A673 (cell line): ENCODE measurements around the gene DIP2B. TPM values are rescaled to one million over a fixed set of nuclear protein-coding genes. Genes with fewer than 3 reads are reported as not detected.

ENCODE experiments used
- BruUV-seq: library from RNA; stranded (reverse); fragments of 400-500 nt; replicated peaks from 2 replicates; lab custom pipeline; 2021; lab: Mats Ljungman, UMichigan
- CTCF ChIA-PET: fragments of 300-600 bp; sonication (Branson Sonifier 250); formaldehyde crosslinking; loops from one replicate; lab custom pipeline; 2022; ENCODE audit warnings: antibody characterized with exemption; lab: Charles Lee
- POLR2A ChIA-PET: fragments of 300-600 bp; sonication (Branson Sonifier 250); formaldehyde crosslinking; loops from one replicate; lab custom pipeline; 2022; ENCODE audit warnings: antibody characterized with exemption; ENCODE audit not compliant: low non-redundant PET; lab: Charles Lee
- DNase-seq: peaks from one replicate; pipeline ENCODE4 v3.0.0-alpha.2; 2015; ENCODE audit warnings: low spot score
- H3K27ac ChIP-seq: fragments of 200-600 bp; sonication (generic); 2 replicates; pipeline ENCODE4 v1.5.1; 2016; ENCODE audit warnings: mixed run types, low read depth, mild to moderate bottlenecking, mixed read lengths, antibody characterized with exemption, low read length; ENCODE audit not compliant: poor library complexity, severe bottlenecking
- H3K27me3 ChIP-seq: fragments of 200-600 bp; sonication (generic); replicated peaks from 2 replicates; pipeline ENCODE4 v1.6.1; 2017; ENCODE audit warnings: mixed run types, low read depth, mild to moderate bottlenecking, mixed read lengths, antibody characterized with exemption, low read length; ENCODE audit not compliant: insufficient read depth, poor library complexity
- H3K36me3 ChIP-seq: fragments of 200-600 bp; sonication (generic); 2 replicates; pipeline ENCODE4 v1.6.1; 2016; ENCODE audit warnings: mixed run types, mild to moderate bottlenecking, mixed read lengths, antibody characterized with exemption, low read length; ENCODE audit not compliant: insufficient read depth, poor library complexity, severe bottlenecking
- H3K4me1 ChIP-seq: fragments of 200-600 bp; sonication (generic); 2 replicates; pipeline ENCODE4 v1.6.1; 2017; ENCODE audit warnings: mixed run types, mild to moderate bottlenecking, mixed read lengths, antibody characterized with exemption, low read length; ENCODE audit not compliant: insufficient read depth, poor library complexity, severe bottlenecking
- H3K4me3 ChIP-seq: fragments of 200-600 bp; sonication (generic); 2 replicates; pipeline ENCODE4 v1.5.1; 2016; ENCODE audit warnings: low read depth, mixed run types, mild to moderate bottlenecking, mixed read lengths, low read length; ENCODE audit not compliant: poor library complexity, severe bottlenecking
- H3K9me3 ChIP-seq: fragments of 200-600 bp; sonication (generic); 2 replicates; pipeline ENCODE4 v1.6.1; 2016; ENCODE audit warnings: mixed run types, low read depth, mild to moderate bottlenecking, mixed read lengths, antibody characterized with exemption, low read length; ENCODE audit not compliant: poor library complexity, severe bottlenecking
- CTCF ChIP-seq: fragments of 300-800, 200-600 bp; sonication (generic); conservative IDR thresholded peaks from 2 replicates; pipeline ENCODE4 v1.5.1; 2017; ENCODE audit warnings: low read depth, mild to moderate bottlenecking, antibody characterized with exemption, low read length, moderate library complexity, mixed read lengths
- EZH2 ChIP-seq: fragments of 200-600 bp; sonication (generic); IDR thresholded peaks from 2 replicates; pipeline ENCODE4 v1.6.1; 2017; ENCODE audit warnings: borderline replicate concordance, low read depth, mild to moderate bottlenecking, mixed read lengths, antibody characterized with exemption, low read length; ENCODE audit not compliant: poor library complexity, severe bottlenecking
- intact Hi-C: fragments of 100-400 bp; cut with micrococcal nuclease; formaldehyde crosslinking; loops from one replicate; pipeline ENCODE4 v1.10.0; 2022; ENCODE audit not compliant: unreplicated experiment
- total RNA-seq: library from RNA; stranded (reverse); gene quantifications from 2 replicates; pipeline ENCODE4 v1.2.3, GENCODE V29; 2021

The DIP2B gene
- total RNA-seq, 1 experiment from 2014 or later: 40.5 TPM

GRCh38 chr12:50620978-50621360, 116.2 kb downstream of the DIP2B start:
- Histone ChIP-seq H3K9me3 (no peaks in the 10 kb centered on the region), H3K4me3 (no peak overlapping the region), H3K36me3 (no peaks in the 10 kb centered on the region), H3K4me1 (peaks cover 72% of the 10 kb centered on the region), H3K27ac (peak overlapping the region; percentile 76), H3K27me3 (no peaks in the 10 kb centered on the region)
- ChIA-PET CTCF (no interaction called here), POLR2A (interaction anchor here (0.6 kb wide), 1 partner anchor 81 kb away, joined by 12 read pairs; no protein-coding TSS in a partner anchor)
- intact Hi-C loops: no loop called here
- BruUV-seq: no TSS peak
- no peak for DNase-seq
- no peak for TF ChIP-seq EZH2
- no peak for TF ChIP-seq CTCF

DNA sequence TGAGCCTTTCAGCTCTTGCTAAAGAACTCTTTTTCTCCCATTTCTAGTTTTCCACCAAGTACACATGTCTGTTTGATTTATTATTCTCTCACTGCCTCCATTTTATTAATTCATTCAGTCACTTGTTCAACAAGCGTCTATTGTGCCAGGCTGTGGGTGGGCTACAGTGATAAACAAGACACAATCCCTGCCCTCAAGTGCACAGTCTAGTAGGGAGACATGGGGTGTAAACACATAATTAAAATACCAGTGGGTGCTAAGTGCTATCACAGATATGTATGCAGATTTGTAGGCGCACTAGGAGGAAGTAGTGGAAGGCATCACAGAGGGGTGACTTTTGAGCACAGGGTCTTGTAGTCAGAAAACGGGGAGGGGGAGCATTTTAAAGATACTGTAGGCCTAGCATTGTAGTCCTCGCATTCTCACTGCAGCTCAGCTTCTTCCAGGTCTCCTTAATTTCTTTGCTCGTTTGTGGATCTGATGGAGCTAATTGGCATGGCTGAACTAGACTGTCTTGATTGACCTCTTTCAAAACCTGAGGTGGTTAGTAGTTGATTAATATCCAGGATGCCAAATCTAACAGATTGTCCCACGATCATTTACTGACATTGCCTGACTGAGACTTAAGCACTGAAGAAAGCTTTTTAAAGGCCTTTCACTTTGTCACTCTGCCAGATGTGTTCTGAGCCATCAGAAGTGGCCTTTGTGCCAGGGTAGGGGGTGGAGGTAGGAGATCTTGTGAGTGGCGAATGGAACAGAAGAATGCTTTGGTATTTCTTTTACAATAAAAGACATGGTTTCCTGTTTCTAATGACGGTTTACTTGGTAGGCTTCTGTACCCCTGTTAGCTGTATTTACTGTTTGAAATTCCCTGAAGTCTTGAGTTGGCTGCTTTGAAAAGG, 116.9 kb downstream of the DIP2B start:
- Histone ChIP-seq H3K36me3 (no peaks in the 10 kb centered on the region), H3K27ac (peak overlapping the region; percentile 76), H3K27me3 (no peaks in the 10 kb centered on the region), H3K9me3 (no peaks in the 10 kb centered on the region), H3K4me1 (peaks cover 72% of the 10 kb centered on the region), H3K4me3 (no peak overlapping the region)
- intact Hi-C loops: no loop called here
- no TSS peak for BruUV-seq
- TF ChIP-seq CTCF (no peak), EZH2 (no peak)
- ChIA-PET CTCF (no interaction called here), POLR2A (no interaction called here)
- DNase-seq: peak; percentile 87

DNA sequence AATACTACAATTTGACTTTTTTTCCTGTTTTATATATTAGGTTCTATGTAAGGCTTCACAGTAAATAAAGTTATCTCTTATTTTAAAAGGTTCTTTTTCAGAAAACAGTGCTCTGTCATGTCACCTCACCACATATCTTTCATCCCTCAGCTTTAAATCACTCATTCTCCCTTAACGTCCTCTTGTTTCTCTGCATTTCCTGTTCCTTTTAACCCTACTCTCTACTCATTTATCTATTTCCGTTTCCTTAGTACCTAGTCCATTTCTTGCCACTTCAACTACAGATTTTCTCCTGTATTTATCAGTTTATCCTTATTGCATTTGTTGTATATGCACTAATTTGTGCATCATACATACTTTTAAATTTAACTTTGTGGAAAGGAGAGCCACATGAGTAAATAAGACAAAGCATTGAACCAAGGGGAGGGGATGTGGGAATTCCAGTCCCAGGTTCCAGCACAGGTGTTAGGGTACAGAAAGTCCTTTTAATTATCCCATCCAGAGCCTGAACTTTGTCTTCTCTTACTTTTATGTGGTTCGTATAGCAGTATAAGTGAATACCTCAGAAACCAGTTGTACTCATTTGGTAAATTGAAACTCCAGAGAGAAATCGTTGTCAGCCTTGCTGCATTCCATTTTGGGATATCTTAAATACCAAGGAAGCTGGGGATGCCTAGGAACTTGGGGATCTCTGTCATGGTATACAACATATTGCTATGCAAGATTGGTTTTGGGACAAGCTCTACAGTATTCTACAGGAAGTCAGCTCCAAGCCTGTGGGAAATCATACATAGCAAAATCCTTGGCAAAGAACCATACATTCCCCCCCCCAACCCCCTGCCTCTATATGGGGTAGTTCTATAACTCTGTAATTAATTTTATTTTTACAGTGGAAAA, 120.5 kb downstream of the DIP2B start:
- no peaks in the 10 kb centered on the region for H3K27me3 ChIP-seq
- H3K36me3 ChIP-seq: no peaks in the 10 kb centered on the region
- no peak for TF ChIP-seq EZH2
- TF ChIP-seq CTCF: no peak
- peaks cover 70% of the 10 kb centered on the region for H3K4me1 ChIP-seq
- BruUV-seq: no TSS peak
- CTCF ChIA-PET: interaction anchor here (0.6 kb wide), 2 partner anchors 14 to 75 kb away, joined by 4 to 5 read pairs; no protein-coding TSS in a partner anchor
- peak overlapping the region; percentile 11 for H3K4me3 ChIP-seq
- H3K9me3 ChIP-seq: no peaks in the 10 kb centered on the region
- H3K27ac ChIP-seq: peak overlapping the region; percentile 78
- POLR2A ChIA-PET: no interaction called here
- DNase-seq: peak; percentile 56
- intact Hi-C loops: no loop called here
